GM20000 (cell line): ENCODE measurements around the gene PRSS48.
"Not testable (repeated sequence)": the region's sequence is repeated elsewhere in the genome, so short reads cannot be mapped to it uniquely, and the experiment has no call there.

Source experiments
- DNase-seq: peaks from one replicate; pipeline ENCODE4 v3.0.0; 2012; ENCODE audit warnings: low spot score
- TF ChIP-seq, protein P1 (sequence below): IDR thresholded peaks from 2 replicates; pipeline ENCODE4 v1.5.1; 2012; ENCODE audit warnings: mild to moderate bottlenecking, control low read depth; ENCODE audit errors: extremely low read depth, missing control alignments

PRSS48 gene

DNA sequence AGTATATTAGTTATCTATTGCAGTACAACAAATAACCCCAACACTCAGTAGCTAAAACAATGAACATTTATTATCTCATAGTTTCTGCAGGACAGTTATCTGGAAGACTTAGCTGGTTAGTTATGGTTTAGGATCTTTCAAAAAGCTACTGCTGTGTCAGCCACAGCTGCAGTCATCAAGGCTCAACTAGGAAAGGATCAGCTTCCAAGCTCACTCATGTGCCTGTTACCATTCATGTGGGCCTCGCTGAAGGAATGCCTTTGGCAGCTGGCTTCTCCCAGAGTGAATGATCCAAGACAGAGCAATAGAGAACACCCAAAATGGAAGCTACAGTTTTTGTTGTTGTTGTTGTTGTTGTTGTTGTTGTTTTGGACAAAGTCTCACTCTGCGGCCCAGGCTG lies 13.5 kb upstream of the PRSS48 start:
- TF ChIP-seq, protein P1, sequence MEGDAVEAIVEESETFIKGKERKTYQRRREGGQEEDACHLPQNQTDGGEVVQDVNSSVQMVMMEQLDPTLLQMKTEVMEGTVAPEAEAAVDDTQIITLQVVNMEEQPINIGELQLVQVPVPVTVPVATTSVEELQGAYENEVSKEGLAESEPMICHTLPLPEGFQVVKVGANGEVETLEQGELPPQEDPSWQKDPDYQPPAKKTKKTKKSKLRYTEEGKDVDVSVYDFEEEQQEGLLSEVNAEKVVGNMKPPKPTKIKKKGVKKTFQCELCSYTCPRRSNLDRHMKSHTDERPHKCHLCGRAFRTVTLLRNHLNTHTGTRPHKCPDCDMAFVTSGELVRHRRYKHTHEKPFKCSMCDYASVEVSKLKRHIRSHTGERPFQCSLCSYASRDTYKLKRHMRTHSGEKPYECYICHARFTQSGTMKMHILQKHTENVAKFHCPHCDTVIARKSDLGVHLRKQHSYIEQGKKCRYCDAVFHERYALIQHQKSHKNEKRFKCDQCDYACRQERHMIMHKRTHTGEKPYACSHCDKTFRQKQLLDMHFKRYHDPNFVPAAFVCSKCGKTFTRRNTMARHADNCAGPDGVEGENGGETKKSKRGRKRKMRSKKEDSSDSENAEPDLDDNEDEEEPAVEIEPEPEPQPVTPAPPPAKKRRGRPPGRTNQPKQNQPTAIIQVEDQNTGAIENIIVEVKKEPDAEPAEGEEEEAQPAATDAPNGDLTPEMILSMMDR, result no peak
- DNase-seq, result no peak

GRCh38 chr4:151266497-151266896 lies 10.5 kb upstream of the PRSS48 start:
- no peak for DNase-seq
- TF ChIP-seq, protein P1, result no peak

DNA sequence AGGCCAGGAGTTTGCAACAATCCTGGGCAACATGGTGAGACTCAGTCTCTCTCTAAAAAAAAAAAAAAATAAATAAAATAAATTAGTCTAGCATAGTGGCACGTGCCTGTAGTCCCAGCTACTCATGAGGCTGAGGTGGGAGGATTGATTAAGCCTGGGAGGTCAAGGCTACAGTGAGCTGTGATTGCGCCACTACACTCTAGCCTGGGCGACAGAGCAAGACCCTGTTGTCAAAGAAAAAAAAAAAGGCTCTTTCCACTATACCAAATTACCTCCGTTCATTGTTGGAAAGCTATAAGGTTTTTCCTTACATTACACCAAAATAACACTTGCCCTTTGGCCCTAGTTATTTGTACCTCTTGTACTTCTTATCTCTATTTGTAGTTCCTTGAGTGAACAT lies 9.9 kb upstream of the PRSS48 start:
- TF ChIP-seq, protein P1, result no peak
- DNase-seq, result no peak

DNA sequence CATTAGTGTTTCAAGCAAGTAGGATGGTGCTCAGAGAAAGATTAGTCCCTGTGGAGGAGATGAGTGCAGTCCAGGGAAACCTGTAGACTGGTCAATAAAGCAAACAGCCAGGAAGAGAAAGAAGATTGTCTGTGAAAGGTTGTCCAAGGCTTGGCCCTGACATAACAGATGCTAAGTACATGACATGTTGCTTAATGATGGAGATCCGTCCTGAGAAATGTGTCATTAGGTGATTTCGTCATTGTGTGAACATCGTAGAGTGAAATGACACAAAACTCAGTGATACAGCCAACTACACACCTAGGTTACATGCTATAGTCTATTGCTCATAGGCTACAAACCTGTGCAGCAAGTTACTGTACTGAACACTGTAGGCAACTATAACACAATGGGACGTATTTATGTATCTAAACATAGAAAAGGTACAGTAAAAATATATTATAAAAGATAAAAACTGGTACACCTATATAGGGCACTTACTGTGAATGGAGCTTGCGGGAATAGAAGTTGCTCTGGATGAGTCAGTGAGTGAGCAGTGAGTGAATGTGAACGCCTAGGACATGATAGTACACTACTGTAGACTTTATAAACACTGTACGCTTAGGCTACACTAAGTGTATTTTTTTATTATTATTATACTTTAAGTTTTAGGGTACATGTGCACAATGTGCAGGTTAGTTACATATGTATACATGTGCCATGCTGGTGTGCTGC lies 9.0 kb upstream of the PRSS48 start:
- no peak for DNase-seq
- TF ChIP-seq, protein P1, result no peak

DNA sequence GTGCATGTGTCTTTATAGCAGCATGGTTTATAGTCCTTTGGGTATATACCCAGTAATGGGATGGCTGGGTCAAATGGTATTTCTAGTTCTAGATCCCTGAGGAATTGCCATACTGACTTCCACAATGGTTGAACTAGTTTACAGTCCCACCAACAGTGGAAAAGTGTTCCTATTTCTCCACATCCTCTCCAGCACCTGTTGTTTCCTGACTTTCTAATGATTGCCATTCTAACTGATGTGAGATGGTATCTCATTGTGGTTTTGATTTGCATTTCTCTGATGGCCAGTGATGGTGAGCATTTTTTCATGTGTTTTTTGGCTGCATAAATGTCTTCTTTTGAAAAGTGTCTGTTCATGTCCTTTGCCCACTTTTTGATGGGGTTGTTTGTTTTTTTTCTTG lies 8.1 kb upstream of the PRSS48 start:
- not testable (repeated sequence) for DNase-seq

DNA sequence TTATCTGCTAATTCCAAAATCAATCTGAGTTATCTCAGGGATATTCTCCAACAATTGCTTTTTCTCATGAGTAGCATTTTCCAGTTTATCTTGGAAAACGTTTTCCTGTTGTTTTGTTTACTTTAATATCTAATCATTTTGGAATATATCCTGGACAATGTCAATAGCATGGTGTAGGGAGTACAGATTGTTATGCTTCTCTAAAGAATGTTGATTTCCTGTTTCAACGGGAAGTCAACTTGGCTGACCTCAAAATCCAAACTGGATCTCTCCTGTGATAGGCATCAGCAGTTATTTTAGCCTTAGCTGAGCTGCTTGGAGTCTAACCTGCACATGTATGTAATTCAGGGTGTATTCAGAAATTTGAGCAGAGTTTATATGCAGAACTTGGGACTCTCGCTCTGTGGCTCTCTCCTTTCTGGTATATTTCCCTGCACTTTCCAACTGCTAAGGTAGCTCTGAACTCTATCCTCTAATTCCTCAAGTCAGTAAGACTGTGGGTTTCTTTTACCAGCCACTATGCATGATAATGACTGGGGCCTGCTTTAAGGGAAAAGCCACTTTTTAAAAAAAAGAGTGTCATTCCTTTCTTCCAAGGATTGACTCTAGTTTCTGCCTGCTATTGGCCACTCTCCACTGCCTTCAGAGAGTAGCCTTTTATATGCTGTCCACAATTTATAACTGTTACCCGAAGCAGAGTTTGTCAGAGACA lies 7.7 kb downstream of the PRSS48 start:
- TF ChIP-seq, protein P1, result no peak
- no peak for DNase-seq

GRCh38 chr4:151287409-151287808 lies 10.4 kb downstream of the PRSS48 start:
- no peak for DNase-seq
- TF ChIP-seq, protein P1, result no peak

DNA sequence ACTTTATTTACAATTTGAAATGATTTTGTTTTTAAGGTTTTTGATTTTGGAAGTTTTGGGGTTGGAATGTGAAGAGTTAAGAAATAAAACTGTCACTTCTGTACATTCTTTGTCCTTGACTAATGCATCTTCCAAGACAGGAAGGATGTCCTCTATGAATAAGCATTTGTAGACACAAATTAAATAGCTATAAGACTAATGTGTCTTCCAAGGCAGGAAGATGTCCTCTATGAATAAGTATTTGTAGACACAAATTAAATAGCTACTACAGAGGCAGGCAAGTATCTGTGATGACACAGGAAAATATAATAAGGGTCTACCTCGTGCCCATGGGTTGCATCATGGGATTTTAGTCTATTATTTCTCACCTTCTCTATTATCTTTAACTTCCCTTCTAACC lies 14.5 kb downstream of the PRSS48 start:
- TF ChIP-seq, protein P1, result no peak
- no peak for DNase-seq
